GM19463 (cell line): ENCODE results near the gene CRYGN.

Source experiments
- ATAC-seq: cut with Tn5 transposase; IDR thresholded peaks from one replicate; pipeline ENCODE4 v1.9.1; 2021; ENCODE audit warnings: mild to moderate bottlenecking, moderate library complexity; ENCODE audit not compliant: unreplicated experiment

Gene CRYGN

DNA sequence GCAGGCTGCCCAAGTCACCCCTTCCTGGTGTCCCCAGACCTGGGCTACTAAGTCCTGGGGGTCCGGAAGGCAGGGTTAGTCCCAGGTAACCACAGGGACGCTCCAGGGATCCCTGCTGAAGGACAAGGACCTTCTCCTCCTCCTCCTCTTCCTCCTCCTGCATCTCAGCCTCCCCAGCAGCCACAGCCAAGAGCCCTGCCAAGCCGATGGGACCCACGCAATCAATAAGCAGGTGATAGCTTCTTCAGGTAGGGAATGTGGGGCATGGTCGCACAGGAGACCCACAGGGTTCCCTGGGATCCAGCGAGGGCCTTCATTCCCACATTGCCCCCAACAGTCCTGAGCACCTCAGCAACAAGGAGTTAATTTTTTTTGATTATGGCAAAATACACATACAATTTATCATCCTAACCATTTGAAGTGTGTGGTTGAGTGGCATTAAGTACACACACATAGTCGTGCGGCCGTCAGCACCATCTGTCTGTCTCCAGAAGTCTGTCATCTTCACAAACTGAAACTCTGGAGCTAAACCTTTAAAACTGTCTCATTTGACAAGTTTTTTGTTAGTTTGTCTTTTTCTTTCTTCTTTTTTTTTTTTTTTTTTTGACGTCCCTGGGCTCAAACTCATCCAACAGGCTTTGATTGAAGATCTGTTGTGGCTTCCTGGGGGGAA lies 12.1 kb downstream of the CRYGN start:
- no peak for ATAC-seq

- no peak for ATAC-seq
These were observed 12.8 kb downstream of the CRYGN start for GRCh38 chr7:151426904-151427704.

DNA sequence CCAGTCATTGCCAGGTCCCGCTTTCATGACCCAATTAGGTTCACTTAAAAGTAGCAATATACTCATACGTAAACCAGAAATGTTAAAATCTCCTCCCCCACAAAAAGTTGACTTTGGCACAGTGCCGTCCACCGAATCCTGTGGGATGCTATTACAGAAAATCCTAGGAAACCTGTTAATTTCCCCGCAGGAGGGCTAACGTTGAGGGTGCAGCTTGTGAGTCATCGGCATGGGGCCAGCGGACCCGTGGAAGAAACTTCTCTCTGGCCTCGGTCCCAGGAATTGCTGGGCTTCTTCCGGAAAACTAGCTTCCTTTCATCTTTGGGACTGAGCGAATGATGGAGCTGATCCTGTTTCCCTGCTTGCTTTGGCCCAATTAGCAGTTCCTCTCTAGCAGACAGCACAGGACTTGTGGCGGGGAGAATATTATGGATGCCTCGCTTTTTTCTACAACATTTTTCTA lies 13.5 kb downstream of the CRYGN start:
- ATAC-seq, result no peak

GRCh38 chr7:151425670-151426440 lies 14.1 kb downstream of the CRYGN start:
- no peak for ATAC-seq

- no peak for ATAC-seq
These were observed 15.1 kb downstream of the CRYGN start for GRCh38 chr7:151424799-151425198.

GRCh38 chr7:151423936-151424335 lies 16.0 kb downstream of the CRYGN start:
- no peak for ATAC-seq

- no peak for ATAC-seq
These were observed 16.7 kb downstream of the CRYGN start for GRCh38 chr7:151423226-151423625.

DNA sequence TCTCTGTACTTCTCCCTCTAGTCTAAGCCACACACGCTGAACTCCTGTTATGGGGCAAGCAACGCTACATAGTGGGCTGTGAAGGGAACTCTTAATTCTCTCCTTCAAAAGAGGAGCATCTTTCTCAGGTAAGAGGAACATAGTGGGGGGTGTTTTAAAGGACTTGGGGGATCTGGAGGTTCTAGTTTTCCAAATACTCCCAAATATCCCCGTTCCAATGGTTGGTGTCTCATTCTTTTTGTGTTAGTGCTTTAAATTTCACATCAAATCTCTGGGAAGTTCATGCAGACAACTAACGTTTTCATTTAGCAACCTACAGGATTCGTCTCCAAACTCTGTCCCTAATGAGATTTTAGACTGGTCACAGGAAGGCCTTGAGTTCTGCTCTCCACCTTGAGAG lies 17.7 kb downstream of the CRYGN start:
- no peak for ATAC-seq

- no peak for ATAC-seq
These were observed 19.8 kb downstream of the CRYGN start for GRCh38 chr7:151420144-151420543.

DNA sequence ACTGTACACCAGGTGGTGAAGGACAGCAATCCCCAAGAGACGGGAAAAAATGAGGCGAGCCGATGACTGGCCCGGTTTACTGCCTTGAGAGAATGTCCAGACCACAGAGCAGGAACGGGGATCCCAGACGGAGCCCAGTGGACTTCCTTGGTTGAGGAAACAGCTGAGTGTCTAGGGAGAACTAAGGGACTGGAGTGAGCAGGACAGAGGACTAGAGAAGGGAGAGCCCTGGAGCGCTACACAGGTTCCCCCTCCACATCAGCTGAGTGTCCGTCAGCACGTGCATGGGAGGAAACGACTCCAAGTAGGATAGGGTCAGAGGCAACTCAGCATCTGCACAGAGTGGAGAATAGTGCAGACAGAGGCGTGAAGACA lies 23.0 kb downstream of the CRYGN start:
- ATAC-seq, result no peak

DNA sequence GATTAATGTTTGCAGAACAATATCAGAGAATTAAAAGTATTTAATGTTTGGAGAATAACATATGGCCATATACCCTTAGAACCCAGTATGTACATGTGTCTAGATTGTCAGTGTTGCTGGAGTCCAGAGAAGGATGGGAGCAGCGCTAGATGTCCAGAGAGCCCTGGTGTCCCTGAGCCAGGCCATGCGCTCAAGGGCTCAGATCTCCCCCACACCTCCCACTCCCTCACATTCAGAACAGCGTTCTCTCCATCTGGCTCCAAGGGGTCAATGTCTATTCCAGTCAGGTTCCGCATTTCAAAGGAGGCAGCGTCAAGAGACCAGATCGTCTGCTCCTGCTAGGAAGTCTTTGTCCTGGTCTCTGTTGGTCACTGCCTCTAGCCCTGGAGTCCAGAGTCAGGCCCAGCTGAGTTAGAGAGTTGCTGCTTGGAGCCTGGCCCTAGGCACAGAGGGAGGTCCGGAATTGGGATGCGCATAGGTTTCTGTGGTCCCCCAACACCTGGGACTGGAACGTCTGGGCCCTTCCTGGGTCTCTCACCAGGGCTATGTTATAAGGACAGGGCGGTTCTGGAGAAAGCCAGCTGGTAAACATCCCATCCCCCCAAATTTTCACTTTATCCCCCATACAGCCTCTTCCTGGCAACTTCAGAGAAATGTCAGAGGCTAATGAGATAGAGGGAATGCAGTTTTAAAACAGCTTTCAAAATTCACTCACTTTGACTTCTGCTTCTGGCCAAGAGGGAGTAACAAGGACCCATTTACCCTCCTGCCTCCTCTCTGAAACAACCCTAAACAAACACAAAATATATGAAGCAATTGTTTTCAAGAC lies 23.6 kb downstream of the CRYGN start:
- no peak for ATAC-seq

DNA sequence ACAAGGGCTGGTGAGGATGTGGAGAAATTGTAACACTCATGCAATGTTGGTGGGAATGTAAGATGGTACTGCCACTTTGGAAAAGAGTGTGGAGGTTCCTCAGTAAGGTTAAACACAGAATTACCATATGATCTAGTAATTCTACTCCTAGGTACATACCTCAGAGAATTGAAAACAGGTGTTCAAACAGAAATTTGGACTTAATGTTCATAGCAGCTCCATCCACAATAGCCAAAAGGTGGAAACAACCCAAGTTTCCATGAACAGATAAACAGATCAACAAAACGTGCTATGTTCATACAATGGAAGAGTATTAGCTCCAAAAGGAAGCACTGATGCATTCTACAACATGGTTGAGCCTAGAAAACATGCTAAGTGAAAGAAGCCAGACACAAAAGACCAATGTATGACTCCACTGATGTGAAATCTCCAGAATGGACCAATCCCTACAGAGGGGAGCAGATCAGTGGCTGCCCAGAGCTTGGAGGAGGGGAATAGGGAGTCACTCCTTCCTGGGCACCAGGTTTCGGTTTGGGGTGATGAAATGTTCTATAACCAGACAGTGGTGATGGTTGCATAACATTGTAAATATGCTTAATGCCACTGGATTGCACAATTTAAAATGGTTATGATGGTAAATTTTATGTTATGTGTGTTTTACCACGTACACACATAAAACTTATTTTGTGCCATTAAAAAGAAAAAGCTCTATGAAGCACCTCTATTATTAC lies 24.4 kb downstream of the CRYGN start:
- no peak for ATAC-seq

DNA sequence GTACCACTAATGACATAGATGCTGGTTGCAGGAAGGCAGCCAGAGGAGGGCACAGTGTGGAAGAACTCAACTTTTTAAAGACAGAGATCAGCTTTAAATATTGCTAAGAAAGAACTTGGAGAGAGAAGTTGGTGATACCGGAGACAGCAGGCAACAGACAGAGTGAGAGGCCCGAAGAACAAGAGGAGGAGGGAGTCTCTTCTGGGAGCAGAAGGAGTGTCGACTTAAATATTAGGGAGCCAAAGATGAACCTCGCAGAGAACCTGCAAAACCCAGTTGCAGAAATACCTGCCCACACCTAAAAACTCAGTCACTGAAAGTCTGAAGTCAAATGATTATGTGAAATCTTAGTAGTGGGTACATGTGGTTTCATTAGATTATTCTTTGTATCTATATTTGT lies 26.7 kb downstream of the CRYGN start:
- ATAC-seq, result no peak

DNA sequence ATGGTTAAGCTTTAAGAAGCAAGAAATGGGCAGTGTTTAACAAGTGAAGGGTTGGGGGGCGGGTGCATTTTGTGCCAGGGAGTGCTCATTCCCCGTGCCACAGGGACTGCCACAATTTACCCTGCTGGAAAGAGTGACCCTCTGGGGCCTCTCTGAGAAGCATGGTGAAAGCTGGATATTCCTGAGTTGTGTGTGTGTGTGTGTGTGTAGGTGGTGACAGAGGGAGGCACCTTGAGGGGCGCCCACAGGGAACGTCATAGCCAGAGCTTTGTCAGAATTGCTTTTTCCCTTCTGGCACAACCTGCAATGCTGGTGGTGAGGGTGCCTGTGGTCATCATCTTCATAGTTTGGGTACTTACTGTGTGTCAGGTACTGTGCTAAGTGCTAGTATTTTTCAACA lies 27.6 kb downstream of the CRYGN start:
- ATAC-seq, result no peak

DNA sequence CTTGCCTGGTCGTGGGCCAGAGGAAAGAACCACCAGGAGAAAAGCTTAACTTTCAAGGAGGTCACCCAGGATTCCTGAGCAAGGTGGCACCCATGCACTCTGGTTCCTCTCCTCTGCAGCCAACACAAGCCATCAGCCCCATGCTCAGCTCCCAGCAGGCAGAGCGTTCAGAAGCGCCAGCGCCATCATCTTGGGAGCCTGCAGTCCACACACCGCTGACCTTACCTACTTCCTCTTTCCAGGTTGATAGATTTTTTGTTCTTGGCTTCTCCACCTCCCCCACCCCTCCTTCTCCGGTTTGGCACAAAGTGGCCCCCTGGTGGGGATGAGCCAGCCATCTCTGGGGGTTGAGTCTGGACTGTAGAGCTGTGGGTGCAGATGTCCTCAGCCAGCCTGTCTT lies 28.4 kb downstream of the CRYGN start:
- no peak for ATAC-seq

- ATAC-seq, result no peak
These were observed 29.2 kb downstream of the CRYGN start for GRCh38 chr7:151410405-151411390.

GRCh38 chr7:151409667-151410404 lies 30.1 kb downstream of the CRYGN start, which contains the start of gene WDR86:
Gene WDR86, minus strand, starts transcription at chr7:151410038. Its CDS starts 449 bp downstream, at chr7:151409589.
- ATAC-seq, result no peak
